HCT116 (cell line): ENCODE results near the gene AASDH. TPM values are rescaled to one million over a fixed set of nuclear protein-coding genes. Genes with fewer than 3 reads are reported as not detected.
A peak's percentile ranks its signal among the peaks of the same experiment; 100 is the strongest.

Experiments
- ATAC-seq: fragments of 200-7000 bp; cut with Tn5 transposase; 2 replicates; pipeline ENCODE4 v1.9.1; 2020; ENCODE audit warnings: mild to moderate bottlenecking, moderate library complexity
- BruUV-seq: library from RNA; stranded (reverse); fragments of 400-500 nt; replicated peaks from 2 replicates; lab custom pipeline; 2021; lab: Mats Ljungman, UMichigan
- CTCF ChIA-PET: fragments of 300-600 bp; sonication (Branson Sonifier 250); formaldehyde crosslinking; loops from one replicate; lab custom pipeline; 2021; ENCODE audit warnings: antibody characterized with exemption; lab: Charles Lee
- POLR2A ChIA-PET: fragments of 300-600, 350-600 bp; sonication (Branson Sonifier 250); formaldehyde crosslinking; loops from one replicate; lab custom pipeline; 2021; ENCODE audit warnings: antibody characterized with exemption; lab: Charles Lee
- RAD21 ChIA-PET, 2 experiments: fragments of 300-600 bp; sonication (Branson Sonifier 250); formaldehyde crosslinking; loops; one replicate each; lab custom pipeline; 2023; ENCODE audit warnings: low total read pairs in 2 of 2; ENCODE audit not compliant: uncharacterized antibody in 2 of 2, unreplicated experiment in 2 of 2, low non-redundant PET in 1 of 2; lab: Charles Lee
- DNase-seq: peaks from one replicate; pipeline ENCODE4 v3.0.0-alpha.2; 2010; ENCODE audit warnings: low read depth, low spot score
- H2AFZ ChIP-seq: fragments of 200-600 bp; shearing (Covaris generic), sonication (generic); 2 replicates; pipeline ENCODE4 v1.6.1; 2017; ENCODE audit warnings: low read depth, mixed run types, mixed read lengths, antibody characterized with exemption, low read length; ENCODE audit not compliant: poor library complexity, severe bottlenecking
- H3K27ac ChIP-seq: 2 replicates; pipeline ENCODE4 v1.5.1; 2012; ENCODE audit warnings: low read depth, low read length
- H3K27me3 ChIP-seq: fragments of 200-600 bp; sonication (generic); 2 replicates; pipeline ENCODE4 v1.6.1; 2016; ENCODE audit warnings: mixed run types, low read length, mixed read lengths; ENCODE audit not compliant: insufficient read depth
- H3K36me3 ChIP-seq, 2 experiments: fragments of 200-500 bp in 1 of 2; fragments of 200-600 bp in 1 of 2; sonication (Bioruptor generic) in 1 of 2; sonication (generic) in 1 of 2; 2 replicates each; pipeline versions ENCODE4 v1.5.1 to v1.6.1; 2014 to 2016; ENCODE audit warnings: low read length in 2 of 2, inconsistent platforms in 1 of 2, mixed read lengths in 1 of 2, mixed run types in 1 of 2; ENCODE audit not compliant: insufficient read depth in 2 of 2, control insufficient read depth in 1 of 2
- H3K4me1 ChIP-seq, 2 experiments: fragments of 200-600 bp in 1 of 2; sonication (generic) in 1 of 2; 2 replicates each; pipeline versions ENCODE4 v1.5.1 to v1.6.1; 2012 to 2017; ENCODE audit warnings: low read length in 2 of 2, inconsistent platforms in 1 of 2, mild to moderate bottlenecking in 1 of 2, mixed read lengths in 1 of 2, mixed run types in 1 of 2, moderate library complexity in 1 of 2; ENCODE audit not compliant: insufficient read depth in 2 of 2, control insufficient read depth in 1 of 2
- H3K4me2 ChIP-seq: fragments of 200-600 bp; sonication (generic); 2 replicates; pipeline ENCODE4 v1.6.1; 2017; ENCODE audit warnings: mixed run types, low read length, mixed read lengths
- H3K4me3 ChIP-seq, 2 experiments: fragments of 200-600 bp in 1 of 2; sonication (generic) in 1 of 2; replicated peaks in 1 of 2; 2 replicates each; pipeline ENCODE4 v1.5.1; 2011 to 2016; ENCODE audit warnings: low read length in 2 of 2, control low read depth in 1 of 2, low read depth in 1 of 2, mild to moderate bottlenecking in 1 of 2, mixed read lengths in 1 of 2, mixed run types in 1 of 2
- H3K79me2 ChIP-seq: fragments of 200-600 bp; sonication (generic); 2 replicates; pipeline ENCODE4 v1.6.1; 2017; ENCODE audit warnings: mild to moderate bottlenecking, mixed run types, low read length, moderate library complexity, mixed read lengths; ENCODE audit not compliant: insufficient read depth
- H3K9ac ChIP-seq: fragments of 200-600 bp; sonication (generic); 2 replicates; pipeline ENCODE4 v1.6.1; 2016; ENCODE audit warnings: low read length, mixed read lengths
- H3K9me2 ChIP-seq: fragments of 200-600 bp; sonication (generic), shearing (Covaris generic); 2 replicates; pipeline ENCODE4 v1.6.1; 2017; ENCODE audit warnings: mixed run types, mild to moderate bottlenecking, moderate library complexity; ENCODE audit not compliant: insufficient read depth
- H3K9me3 ChIP-seq, 2 experiments: fragments of 200-500 bp in 1 of 2; fragments of 200-600 bp in 1 of 2; sonication (Bioruptor generic) in 1 of 2; sonication (generic) in 1 of 2; 2 replicates each; pipeline ENCODE4 v1.6.1; 2014 to 2017; ENCODE audit warnings: low read length in 2 of 2, mixed read lengths in 2 of 2, inconsistent platforms in 1 of 2, low read depth in 1 of 2, mild to moderate bottlenecking in 1 of 2, mixed run types in 1 of 2, moderate library complexity in 1 of 2; ENCODE audit not compliant: control insufficient read depth in 1 of 2, insufficient read depth in 1 of 2
- H4K20me1 ChIP-seq: fragments of 200-600 bp; sonication (generic), shearing (Covaris generic); 2 replicates; pipeline ENCODE4 v1.6.1; 2017; ENCODE audit warnings: mixed run types, mild to moderate bottlenecking, moderate library complexity; ENCODE audit not compliant: insufficient read depth
- EZH2 ChIP-seq: fragments of 200-600 bp; sonication (generic); IDR thresholded peaks from 2 replicates; pipeline ENCODE4 v1.6.1; 2017; ENCODE audit warnings: antibody characterized with exemption, mixed run types
- POLR2A ChIP-seq: IDR thresholded peaks from 2 replicates; pipeline ENCODE4 v1.7.0; 2011; ENCODE audit warnings: borderline replicate concordance; ENCODE audit not compliant: insufficient read depth, insufficient read length; ENCODE audit errors: extremely low read depth
- RAD21 ChIP-seq: IDR thresholded peaks from 2 replicates; pipeline ENCODE4 v1.6.1; 2012; ENCODE audit warnings: low read depth, mild to moderate bottlenecking
- YY1 ChIP-seq: IDR thresholded peaks from 2 replicates; pipeline ENCODE4 v1.6.1; 2011; ENCODE audit warnings: low read length, low read depth, moderate library complexity, mild to moderate bottlenecking; ENCODE audit not compliant: insufficient replicate concordance; ENCODE audit errors: extremely low read depth
- ZFX ChIP-seq: fragments of 450-650 bp; IDR thresholded peaks from 2 replicates; pipeline ENCODE4 v1.6.1; 2017
- intact Hi-C: fragments of 100-400 bp; cut with micrococcal nuclease; formaldehyde crosslinking; loops from 2 replicates; pipeline ENCODE4 v1.10.0; 2022
- total RNA-seq: library from RNA; stranded (reverse); gene quantifications from one replicate; pipeline ENCODE4 v1.2.1, GENCODE V29; 2021; ENCODE audit not compliant: unreplicated experiment
- TF ChIP-seq, protein P1 (sequence below), 3 experiments: fragments of 200-600 bp in 1 of 3; sonication (generic) in 1 of 3; IDR thresholded peaks in 2 of 3; conservative IDR thresholded peaks in 1 of 3; 2 replicates each; pipeline ENCODE4 v1.5.1; 2012 to 2017; ENCODE audit warnings: low read depth in 2 of 3, low read length in 2 of 3, antibody characterized with exemption in 1 of 3, borderline replicate concordance in 1 of 3, control low read depth in 1 of 3, mild to moderate bottlenecking in 1 of 3, mixed read lengths in 1 of 3, mixed run types in 1 of 3, moderate library complexity in 1 of 3; ENCODE audit not compliant: insufficient read depth in 1 of 3

The AASDH gene
- total RNA-seq, 1 experiment from 2014 or later: 13.7 TPM

DNA sequence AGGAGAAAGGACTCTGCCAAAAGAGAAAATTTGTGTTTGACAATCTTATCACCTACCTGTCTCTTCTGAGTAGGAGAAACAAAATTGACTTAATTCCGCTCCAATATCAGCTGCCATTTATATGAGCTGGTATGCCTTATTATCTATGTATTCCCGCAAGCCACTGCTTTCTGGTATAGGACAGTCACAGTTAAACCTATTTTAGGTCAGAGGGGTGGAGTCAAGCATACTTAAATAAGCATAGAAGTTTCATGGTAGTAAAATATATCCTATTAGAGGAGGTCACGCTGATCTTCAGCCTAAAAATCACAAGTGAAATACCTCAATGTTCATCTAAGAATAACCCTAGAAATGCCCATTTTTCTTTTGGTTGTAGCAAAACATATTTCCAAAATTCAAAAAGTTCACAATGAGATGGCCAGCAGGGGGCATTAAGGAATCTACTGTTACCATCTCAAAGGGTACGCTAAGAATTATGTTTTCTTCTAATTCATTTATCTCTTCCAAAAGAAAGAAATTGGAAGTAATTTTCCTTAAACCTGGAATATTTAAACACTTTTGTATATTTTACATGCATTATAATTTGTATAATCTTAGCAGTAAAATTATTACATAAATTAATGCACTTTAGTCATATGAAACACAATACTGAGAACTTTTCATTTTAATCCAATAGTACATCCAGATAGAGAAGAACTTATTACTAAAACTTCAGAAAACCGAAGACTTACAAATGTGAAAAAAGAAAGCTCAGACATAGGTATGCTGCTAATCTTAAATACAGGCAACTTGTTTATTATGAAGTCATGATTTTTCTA is 37.6 kb upstream of the AASDH start:
- ATAC-seq: no peak
- intact Hi-C loops: loop anchor here (2.0 to 5.0 kb wide), 2 partner anchors 377 to 412 kb away; no protein-coding TSS in a partner anchor

More for the DNA sequence above, 37.6 kb upstream of the AASDH start:
- H3K4me2 ChIP-seq: no peak overlapping the region
- no peak overlapping the region for H3K27ac ChIP-seq
- no peak for DNase-seq
- no peaks in the 10 kb centered on the region for H3K27me3 ChIP-seq
- POLR2A ChIA-PET: interaction anchor here (1.0 kb wide), 1 partner anchor 11 kb away, joined by 4 read pairs; the partner anchor contains the start of genes PAICS and PPAT
- no peak overlapping the region for H2AFZ ChIP-seq
- no peaks in the 10 kb centered on the region for H3K4me1 ChIP-seq
- no peaks in the 10 kb centered on the region for H3K9me2 ChIP-seq
- H3K79me2 ChIP-seq: peaks cover 100% of the 10 kb centered on the region
- no TSS peak for BruUV-seq
- 0 out of 4 replicates have a peak, but pooled peaks cover 0 to 4% of the 10 kb centered on the region in 2 experiments for H3K36me3 ChIP-seq
- TF ChIP-seq YY1: no peak
- no peak for TF ChIP-seq EZH2
- TF ChIP-seq RAD21: peak; percentile 47
- TF ChIP-seq ZFX: no peak
- TF ChIP-seq POLR2A: no peak
- TF ChIP-seq, protein P1, sequence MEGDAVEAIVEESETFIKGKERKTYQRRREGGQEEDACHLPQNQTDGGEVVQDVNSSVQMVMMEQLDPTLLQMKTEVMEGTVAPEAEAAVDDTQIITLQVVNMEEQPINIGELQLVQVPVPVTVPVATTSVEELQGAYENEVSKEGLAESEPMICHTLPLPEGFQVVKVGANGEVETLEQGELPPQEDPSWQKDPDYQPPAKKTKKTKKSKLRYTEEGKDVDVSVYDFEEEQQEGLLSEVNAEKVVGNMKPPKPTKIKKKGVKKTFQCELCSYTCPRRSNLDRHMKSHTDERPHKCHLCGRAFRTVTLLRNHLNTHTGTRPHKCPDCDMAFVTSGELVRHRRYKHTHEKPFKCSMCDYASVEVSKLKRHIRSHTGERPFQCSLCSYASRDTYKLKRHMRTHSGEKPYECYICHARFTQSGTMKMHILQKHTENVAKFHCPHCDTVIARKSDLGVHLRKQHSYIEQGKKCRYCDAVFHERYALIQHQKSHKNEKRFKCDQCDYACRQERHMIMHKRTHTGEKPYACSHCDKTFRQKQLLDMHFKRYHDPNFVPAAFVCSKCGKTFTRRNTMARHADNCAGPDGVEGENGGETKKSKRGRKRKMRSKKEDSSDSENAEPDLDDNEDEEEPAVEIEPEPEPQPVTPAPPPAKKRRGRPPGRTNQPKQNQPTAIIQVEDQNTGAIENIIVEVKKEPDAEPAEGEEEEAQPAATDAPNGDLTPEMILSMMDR (IDR thresholded peaks at IDR 0.05 in 2 of 3, conservative IDR thresholded peaks at IDR 0.05 in 1 of 3; ENCODE audit: borderline replicate concordance in 1 of 3, insufficient read depth in 1 of 3, low read depth in 2 of 3, low read length in 2 of 3): peak; percentile 38 to 73 (median 67); a peak in 5 of 6 replicates
- no peak overlapping the region for H3K4me3 ChIP-seq
- no peak overlapping the region for H3K9ac ChIP-seq
- H4K20me1 ChIP-seq: peaks cover 66% of the 10 kb centered on the region
- no peaks in the 10 kb centered on the region for H3K9me3 ChIP-seq
- RAD21 ChIA-PET: no interaction called here
- CTCF ChIA-PET: interaction anchor here (0.7 to 1.6 kb wide), 9 partner anchors 9 to 412 kb away, joined by 3 to 13 read pairs (median 4); partner anchors contain the start of genes AASDH, PAICS and PPAT
